Measurements from ENCODE around the gene ECPAS.

ECPAS gene

DNA sequence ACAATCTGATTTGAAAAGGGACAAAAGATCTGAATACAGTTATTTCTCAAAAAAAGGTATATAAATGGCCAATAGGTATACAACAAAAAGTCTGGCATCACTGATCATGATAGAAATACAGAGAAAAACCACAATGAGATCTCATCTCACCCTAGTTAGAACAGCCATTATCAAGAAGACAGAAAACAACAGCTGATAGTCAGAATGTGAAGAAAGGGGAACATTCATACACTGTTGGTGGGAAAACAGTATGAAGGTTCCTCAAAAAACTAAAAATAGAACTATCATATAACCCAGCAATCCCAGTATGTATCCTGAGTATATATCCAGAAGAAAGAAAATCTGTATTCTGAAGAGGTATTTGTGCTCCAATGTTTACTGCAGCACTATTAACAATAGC lies 78.5 kb downstream of the ECPAS start:
- TF ChIP-seq FOXP2 (optimal IDR thresholded peaks at IDR 0.05; ENCODE audit: borderline replicate concordance, extremely low read depth, extremely low read length, insufficient read depth) (no peak), REST (IDR thresholded peaks at IDR 0.05; ENCODE audit: insufficient read depth in 1 of 2, low read depth in 2 of 2, low read length in 2 of 2) (no peak), SIN3A (IDR thresholded peaks at IDR 0.05; ENCODE audit: borderline replicate concordance, insufficient read depth, low read length) (no peak), POLR2AphosphoS5 (IDR thresholded peaks at IDR 0.05; ENCODE audit: low read depth, low read length) (no peak), TAF1 (IDR thresholded peaks at IDR 0.05; ENCODE audit: borderline replicate concordance, insufficient read depth, low read length) (no peak)

GRCh38 chr9:111400564-111400898 lies 83.7 kb downstream of the ECPAS start:
- TF ChIP-seq TAF1 (IDR thresholded peaks at IDR 0.05; ENCODE audit: borderline replicate concordance, insufficient read depth, low read length) (no peak), POLR2AphosphoS5 (IDR thresholded peaks at IDR 0.05; ENCODE audit: low read depth, low read length) (no peak), FOXP2 (optimal IDR thresholded peaks at IDR 0.05; ENCODE audit: borderline replicate concordance, extremely low read depth, extremely low read length, insufficient read depth) (no peak)

- no peak for TF ChIP-seq SIN3A (IDR thresholded peaks at IDR 0.05; ENCODE audit: borderline replicate concordance, insufficient read depth, low read length)
- TF ChIP-seq TAF1 (IDR thresholded peaks at IDR 0.05; ENCODE audit: borderline replicate concordance, insufficient read depth, low read length): no peak
- no peak for TF ChIP-seq FOXP2 (optimal IDR thresholded peaks at IDR 0.05; ENCODE audit: borderline replicate concordance, extremely low read depth, extremely low read length, insufficient read depth)
- TF ChIP-seq POLR2AphosphoS5 (IDR thresholded peaks at IDR 0.05; ENCODE audit: low read depth, low read length): no peak
- TF ChIP-seq REST (IDR thresholded peaks at IDR 0.05; ENCODE audit: insufficient read depth in 1 of 2, low read depth in 2 of 2, low read length in 2 of 2): no peak
Measured at GRCh38 chr9:111399772-111400563, 84.2 kb downstream of the ECPAS start.

DNA sequence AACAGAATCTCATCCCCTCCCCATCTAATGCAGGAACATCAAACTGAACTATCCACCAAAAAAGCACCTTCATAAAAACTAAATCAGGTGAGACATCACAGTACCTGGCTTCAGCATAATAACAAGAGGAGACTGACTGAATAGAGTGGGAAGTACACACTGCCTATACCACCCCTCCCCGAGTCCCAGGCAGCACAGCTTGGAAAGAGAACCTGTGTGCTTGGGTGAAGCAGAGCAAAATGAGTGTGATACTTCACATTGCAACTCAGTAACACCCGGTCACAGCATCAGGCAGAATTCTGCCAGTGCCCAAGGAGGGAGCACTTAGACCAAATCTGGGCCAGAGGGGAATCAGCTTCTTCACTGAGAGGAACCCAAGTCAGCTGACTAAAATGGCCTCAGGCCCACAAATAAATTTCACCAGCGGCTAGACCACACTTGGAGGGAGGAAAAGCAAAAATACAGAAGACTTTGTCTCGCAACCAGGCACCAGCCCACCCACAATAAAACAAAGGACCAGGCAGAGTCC lies 84.9 kb downstream of the ECPAS start:
- TF ChIP-seq TAF1 (IDR thresholded peaks at IDR 0.05; ENCODE audit: borderline replicate concordance, insufficient read depth, low read length) (no peak), POLR2AphosphoS5 (IDR thresholded peaks at IDR 0.05; ENCODE audit: low read depth, low read length) (no peak), REST (IDR thresholded peaks at IDR 0.05; ENCODE audit: insufficient read depth in 1 of 2, low read depth in 2 of 2, low read length in 2 of 2) (no peak), FOXP2 (optimal IDR thresholded peaks at IDR 0.05; ENCODE audit: borderline replicate concordance, extremely low read depth, extremely low read length, insufficient read depth) (no peak), SIN3A (IDR thresholded peaks at IDR 0.05; ENCODE audit: borderline replicate concordance, insufficient read depth, low read length) (no peak)

DNA sequence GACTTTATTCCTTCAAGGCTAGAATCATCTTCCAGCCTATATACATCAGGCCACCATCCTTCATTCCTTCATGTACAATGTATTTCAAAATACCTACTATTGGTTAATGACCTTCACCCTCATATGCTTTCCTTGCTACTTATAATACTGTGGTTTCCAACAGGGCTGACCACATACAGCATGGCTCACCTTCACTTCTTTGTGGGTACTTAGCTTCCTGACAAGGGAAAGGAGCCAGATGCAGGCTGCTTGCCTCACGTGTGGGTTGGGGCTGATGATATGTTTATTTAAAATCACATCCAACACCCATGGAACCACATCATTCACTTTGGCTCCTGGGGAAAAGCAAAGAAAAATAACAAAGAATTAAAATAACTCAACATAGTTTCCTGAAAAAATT lies 90.2 kb downstream of the ECPAS start:
- TF ChIP-seq POLR2AphosphoS5 (IDR thresholded peaks at IDR 0.05; ENCODE audit: low read depth, low read length) (no peak), REST (IDR thresholded peaks at IDR 0.05; ENCODE audit: insufficient read depth in 1 of 2, low read depth in 2 of 2, low read length in 2 of 2) (no peak), FOXP2 (optimal IDR thresholded peaks at IDR 0.05; ENCODE audit: borderline replicate concordance, extremely low read depth, extremely low read length, insufficient read depth) (no peak), TAF1 (IDR thresholded peaks at IDR 0.05; ENCODE audit: borderline replicate concordance, insufficient read depth, low read length) (no peak), SIN3A (IDR thresholded peaks at IDR 0.05; ENCODE audit: borderline replicate concordance, insufficient read depth, low read length) (no peak)
